ENCODE data around the gene ASTN2. TPM values are rescaled to one million over a fixed set of nuclear protein-coding genes. Genes with fewer than 3 reads are reported as not detected.

The ASTN2 gene
- total and polyA plus RNA-seq, 9 of the 15 experiments (the other 6 are each of a cell fraction or from before 2014, with no cell fraction given), result 0.56 to 3.5 (median 1.9) TPM

GRCh38 chr9:116929621-116930020, 485.2 kb downstream of the ASTN2 start:
- Histone ChIP-seq H3K27me3 (ENCODE audit: control insufficient read depth in 2 of 2, insufficient read depth in 2 of 2, low read length in 2 of 2) (no peaks in the 10 kb centered on the region), H3K4me1 (replicated peaks in 1 of 2; ENCODE audit: control insufficient read depth in 2 of 2, insufficient read depth in 2 of 2, low read length in 2 of 2) (no peaks in the 10 kb centered on the region), H4K20me1 (replicated peaks; ENCODE audit: control insufficient read depth, insufficient read depth, low read length) (no peaks in the 10 kb centered on the region), H3K9me3 (replicated peaks; ENCODE audit: control insufficient read depth, insufficient read depth, low read depth, low read length) (no peaks in the 10 kb centered on the region), H2AFZ (ENCODE audit: low read depth, low read length) (no peak overlapping the region), H3K4me2 (ENCODE audit: insufficient read depth, low read length) (no peak overlapping the region), H3K27ac (ENCODE audit: extremely low read depth, low read depth, low read length) (no peak overlapping the region), H3K79me2 (ENCODE audit: control insufficient read depth, insufficient read depth, low read length) (no peaks in the 10 kb centered on the region), H3K36me3 (ENCODE audit: control insufficient read depth, insufficient read depth, low read length) (no peaks in the 10 kb centered on the region), H3K4me3 (no peak overlapping the region), H3K9ac (ENCODE audit: insufficient read depth in 1 of 2, low read depth in 2 of 2, low read length in 2 of 2) (no peak overlapping the region), H3K9me1 (ENCODE audit: control insufficient read depth, insufficient read depth, low read length) (no peaks in the 10 kb centered on the region)
- ATAC-seq, result no peak
- DNase-seq (ENCODE audit: extremely low read depth in 1 of 4, low spot score in 3 of 4), result no peak
- BruUV-seq (replicated peaks), result no TSS peak
- 3% methylated on average over 3 of the region's 3 CpGs for WGBS (ENCODE audit: insufficient coverage, low coverage, missing lambda C conversion rate)
- intact Hi-C loops (cut with micrococcal nuclease), result no loop called here
- ChIA-PET CTCF (ENCODE audit: low intra/inter-chr PET ratio) (no interaction called here), POLR2A (interaction anchor here (0.6 kb wide), 1 partner anchor 22 kb away, joined by 3 read pairs; no protein-coding TSS in a partner anchor)
- no peak for FAIRE-seq
- in situ Hi-C loops (cut with MboI), result no loop called here
- TF ChIP-seq THRB (CRISPR knock-in tag; conservative IDR thresholded peaks at IDR 0.05), result no peak
- no peak for TF ChIP-seq ZNF24 (IDR thresholded peaks at IDR 0.05)
- TF ChIP-seq MCM5 (IDR thresholded peaks at IDR 0.05; ENCODE audit: low read depth), result no peak
- no peak for TF ChIP-seq MEF2A (IDR thresholded peaks at IDR 0.05; ENCODE audit: control insufficient read depth, low read depth, low read length)
- TF ChIP-seq ILF3 (IDR thresholded peaks at IDR 0.05; ENCODE audit: borderline replicate concordance), result no peak
- TF ChIP-seq CHD1 (IDR thresholded peaks at IDR 0.05; ENCODE audit: low read length), result no peak
- TF ChIP-seq ASH1L (IDR thresholded peaks at IDR 0.05; ENCODE audit: borderline replicate concordance, low read depth, partially characterized antibody), result no peak
- TF ChIP-seq FOSL1 (tag; conservative IDR thresholded peaks at IDR 0.05), result no peak
- no peak for TF ChIP-seq RAD51 (IDR thresholded peaks at IDR 0.05; ENCODE audit: borderline replicate concordance, low read depth)
- TF ChIP-seq, protein P1, sequence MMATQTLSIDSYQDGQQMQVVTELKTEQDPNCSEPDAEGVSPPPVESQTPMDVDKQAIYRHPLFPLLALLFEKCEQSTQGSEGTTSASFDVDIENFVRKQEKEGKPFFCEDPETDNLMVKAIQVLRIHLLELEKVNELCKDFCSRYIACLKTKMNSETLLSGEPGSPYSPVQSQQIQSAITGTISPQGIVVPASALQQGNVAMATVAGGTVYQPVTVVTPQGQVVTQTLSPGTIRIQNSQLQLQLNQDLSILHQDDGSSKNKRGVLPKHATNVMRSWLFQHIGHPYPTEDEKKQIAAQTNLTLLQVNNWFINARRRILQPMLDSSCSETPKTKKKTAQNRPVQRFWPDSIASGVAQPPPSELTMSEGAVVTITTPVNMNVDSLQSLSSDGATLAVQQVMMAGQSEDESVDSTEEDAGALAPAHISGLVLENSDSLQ (IDR thresholded peaks at IDR 0.05), result no peak

All from K562 (cell line).